ENCODE data around the gene LRRC8B.

Gene LRRC8B

DNA sequence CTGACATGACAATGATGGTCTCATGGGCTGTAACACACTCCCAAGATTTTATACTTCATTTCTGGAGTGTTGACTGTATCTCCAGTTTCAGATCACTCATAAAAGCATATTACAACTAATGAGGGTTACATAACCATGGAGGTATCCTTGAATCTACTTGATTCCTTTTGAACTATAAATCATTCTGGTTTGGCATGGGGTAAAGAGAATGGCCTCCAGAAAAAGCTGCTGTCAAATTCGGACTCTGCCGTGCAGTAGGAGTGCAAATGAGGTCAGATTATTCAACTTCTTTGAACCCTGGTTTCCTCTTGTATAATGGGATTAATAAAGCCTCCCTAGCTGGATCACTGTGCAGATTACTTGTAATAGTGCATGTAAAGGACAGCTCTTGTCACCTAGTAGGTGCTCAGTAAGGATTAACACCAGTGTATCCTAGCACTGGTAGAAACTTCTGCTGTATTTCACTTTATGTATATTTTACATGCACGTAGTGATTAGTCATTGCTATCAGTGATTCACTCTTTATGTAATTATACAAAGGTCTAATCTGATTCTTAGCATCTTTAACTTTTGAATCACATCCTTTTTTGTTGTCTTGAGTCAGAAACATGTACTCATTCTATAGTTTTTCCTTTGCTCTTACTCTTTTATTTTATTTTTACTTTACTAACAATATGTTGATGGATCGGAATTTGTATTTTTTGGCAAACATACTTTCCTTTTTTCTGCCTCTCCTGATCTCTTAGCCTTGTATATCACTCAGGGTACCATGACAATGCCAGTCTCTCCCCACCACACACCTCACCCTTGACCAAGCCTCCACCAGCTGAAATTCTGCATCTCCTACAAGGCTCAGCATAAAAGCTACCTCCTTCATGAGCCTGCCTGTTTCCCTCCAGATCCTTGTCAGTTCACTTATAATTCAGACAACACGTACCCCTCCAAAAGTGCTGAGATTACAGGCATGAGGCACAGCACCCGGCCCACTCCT is 111.5 kb downstream of the LRRC8B start:
- DNase-seq = no peak

DNA sequence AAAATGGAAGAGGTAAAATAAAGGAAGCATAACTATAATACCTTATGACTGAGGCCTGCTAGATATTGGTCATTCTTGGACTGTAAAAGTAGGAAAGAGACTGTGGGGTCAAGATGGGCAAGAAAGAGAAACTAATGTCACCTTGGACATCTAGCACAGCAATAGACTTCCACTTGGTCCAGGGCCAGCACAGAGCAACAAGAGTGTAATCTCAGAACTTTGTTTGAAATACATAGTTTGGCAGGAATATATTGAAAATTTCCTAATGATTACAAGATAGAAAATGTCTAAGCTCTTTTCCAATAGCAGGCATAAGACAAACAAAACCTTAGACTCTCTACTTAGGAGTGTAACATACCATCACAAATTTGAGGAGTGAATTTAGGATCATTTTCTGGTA is 112.9 kb downstream of the LRRC8B start:
- DNase-seq = no peak

DNA sequence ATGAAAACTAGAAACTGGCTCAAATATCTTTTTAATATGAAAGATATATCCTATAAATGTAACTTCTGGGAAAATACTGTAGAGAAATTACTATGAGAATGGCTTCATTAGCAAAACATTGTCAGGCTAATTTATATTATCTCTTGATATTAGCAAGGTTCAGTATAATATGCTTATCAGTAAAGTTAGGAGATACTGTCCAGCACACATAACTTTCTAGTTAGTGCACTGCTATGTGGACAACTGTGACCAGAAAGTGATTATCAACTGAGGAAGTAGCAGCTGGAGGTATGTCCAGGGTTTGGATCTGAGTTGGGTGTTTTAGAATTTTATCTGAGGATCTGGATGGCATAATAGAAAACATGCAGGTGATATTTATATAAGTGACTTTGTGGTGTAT is 115.8 kb downstream of the LRRC8B start:
- no peak for DNase-seq

DNA sequence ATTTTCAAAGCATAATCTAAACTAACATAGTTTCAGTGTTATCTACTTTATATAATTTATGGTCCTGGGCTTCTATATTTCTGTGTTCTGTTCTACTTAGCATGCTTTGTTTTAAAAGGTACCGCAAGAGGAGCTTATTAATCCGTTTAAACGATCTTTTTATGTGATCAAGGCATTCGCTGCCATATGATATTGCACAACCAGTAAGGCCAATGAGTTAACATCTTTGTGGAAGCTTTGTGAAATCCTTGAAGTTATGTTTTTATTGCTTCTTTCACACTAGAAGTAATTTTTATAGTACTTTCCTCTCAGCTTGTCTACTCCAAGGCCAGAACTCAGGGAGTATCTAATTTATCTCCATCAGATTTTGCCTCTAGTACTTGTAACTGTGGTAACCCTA is 117.2 kb downstream of the LRRC8B start:
- no peak for DNase-seq

DNA sequence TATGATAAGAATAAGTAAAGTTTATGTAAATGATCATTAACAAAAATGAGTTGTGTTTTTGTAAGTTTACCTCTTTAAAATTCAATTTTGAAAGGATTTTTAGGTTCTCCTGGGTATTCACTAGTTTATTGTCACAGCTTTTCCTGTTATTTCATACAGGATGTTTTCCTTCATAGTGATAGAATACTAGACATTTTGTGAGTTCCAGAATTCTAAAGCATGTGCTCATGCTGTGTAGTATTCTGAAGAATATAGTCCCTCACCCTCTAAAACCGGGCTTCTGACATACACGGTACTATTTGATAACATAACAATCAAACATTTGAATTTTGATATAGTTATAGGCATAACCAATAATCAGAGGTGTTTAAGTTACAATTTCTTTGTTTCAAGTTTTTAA is 118.9 kb downstream of the LRRC8B start:
- no peak for DNase-seq

DNA sequence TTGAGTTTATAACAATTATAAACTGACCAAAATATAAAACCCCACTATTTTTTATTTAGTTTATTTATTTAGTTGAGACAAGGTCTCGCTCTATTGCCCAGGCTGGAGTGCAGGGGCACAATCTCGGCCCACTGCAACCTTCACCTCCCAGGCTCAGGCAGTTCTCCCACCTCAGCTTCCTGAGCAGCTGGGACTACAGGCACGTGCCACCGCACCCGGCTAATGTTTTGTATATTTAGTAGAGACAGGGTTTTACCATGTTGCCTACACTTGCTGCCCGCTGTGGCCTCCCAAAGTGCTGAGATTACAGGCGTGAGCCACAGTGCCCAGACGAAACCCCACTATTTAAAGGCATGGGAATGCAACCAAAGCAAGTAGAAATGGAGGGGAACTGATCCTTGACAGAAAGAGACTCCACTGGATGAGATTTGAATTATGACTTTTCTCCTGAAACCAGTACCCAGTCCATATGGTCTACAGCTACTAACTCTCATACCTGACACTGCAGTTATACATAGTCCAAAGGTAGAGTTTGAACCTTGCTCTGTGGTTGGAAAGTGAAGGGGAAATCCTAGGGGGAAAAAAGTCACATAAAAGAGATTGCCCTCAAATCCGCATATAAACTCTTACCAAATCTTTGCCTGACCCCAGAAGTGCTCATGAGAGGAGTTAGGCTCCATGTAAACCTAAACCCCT is 119.6 kb downstream of the LRRC8B start:
- no peak for DNase-seq

DNA sequence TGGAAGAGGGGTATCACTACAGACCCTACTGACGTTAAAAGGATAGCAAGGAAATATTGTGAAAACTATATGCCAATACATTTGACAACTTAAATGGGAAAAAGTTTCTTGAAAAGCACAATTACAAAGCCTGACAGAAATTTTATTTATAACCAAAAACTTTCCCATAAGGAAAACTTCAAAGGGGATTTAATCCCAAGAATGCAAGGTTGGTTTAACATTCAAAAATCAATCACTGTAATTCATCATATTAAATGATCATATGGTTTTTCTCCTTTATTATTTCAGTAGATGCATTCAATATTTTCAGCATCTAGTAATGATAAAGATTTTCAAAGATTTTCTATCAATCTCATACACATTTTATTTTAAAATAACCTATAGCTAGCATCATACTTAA is 121.6 kb downstream of the LRRC8B start:
- DNase-seq = no peak
